ENCODE measurements around the gene ARNT2.

The ARNT2 gene

DNA sequence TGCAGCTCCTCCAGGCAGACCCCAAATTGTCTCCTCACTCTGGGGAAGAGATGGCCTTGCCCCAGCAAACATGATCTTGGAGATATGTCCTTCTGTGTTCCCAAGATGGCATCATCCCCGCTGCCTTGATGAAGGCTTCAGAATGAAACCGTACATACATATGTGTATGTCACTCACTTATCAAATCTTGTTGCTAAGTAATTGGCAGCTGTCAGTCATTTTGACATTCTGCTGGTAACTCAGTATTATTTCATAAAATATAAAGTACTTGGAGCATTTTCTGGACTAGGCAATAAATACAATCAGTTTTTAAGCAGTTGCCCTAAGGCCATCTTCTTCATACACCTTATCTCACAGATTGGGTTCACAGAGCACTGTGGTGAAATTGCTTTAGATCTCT, 62.4 kb downstream of the ARNT2 start:
- no peak for DNase-seq (ENCODE audit: low spot score)

- no peak for DNase-seq (ENCODE audit: low spot score)
Measured at GRCh38 chr15:80467311-80467714, 63.1 kb downstream of the ARNT2 start.

- DNase-seq (ENCODE audit: low spot score), result no peak
Measured at GRCh38 chr15:80468796-80469195, 64.6 kb downstream of the ARNT2 start.

GRCh38 chr15:80471881-80472280, 67.7 kb downstream of the ARNT2 start:
- no peak for DNase-seq (ENCODE audit: low spot score)

DNA sequence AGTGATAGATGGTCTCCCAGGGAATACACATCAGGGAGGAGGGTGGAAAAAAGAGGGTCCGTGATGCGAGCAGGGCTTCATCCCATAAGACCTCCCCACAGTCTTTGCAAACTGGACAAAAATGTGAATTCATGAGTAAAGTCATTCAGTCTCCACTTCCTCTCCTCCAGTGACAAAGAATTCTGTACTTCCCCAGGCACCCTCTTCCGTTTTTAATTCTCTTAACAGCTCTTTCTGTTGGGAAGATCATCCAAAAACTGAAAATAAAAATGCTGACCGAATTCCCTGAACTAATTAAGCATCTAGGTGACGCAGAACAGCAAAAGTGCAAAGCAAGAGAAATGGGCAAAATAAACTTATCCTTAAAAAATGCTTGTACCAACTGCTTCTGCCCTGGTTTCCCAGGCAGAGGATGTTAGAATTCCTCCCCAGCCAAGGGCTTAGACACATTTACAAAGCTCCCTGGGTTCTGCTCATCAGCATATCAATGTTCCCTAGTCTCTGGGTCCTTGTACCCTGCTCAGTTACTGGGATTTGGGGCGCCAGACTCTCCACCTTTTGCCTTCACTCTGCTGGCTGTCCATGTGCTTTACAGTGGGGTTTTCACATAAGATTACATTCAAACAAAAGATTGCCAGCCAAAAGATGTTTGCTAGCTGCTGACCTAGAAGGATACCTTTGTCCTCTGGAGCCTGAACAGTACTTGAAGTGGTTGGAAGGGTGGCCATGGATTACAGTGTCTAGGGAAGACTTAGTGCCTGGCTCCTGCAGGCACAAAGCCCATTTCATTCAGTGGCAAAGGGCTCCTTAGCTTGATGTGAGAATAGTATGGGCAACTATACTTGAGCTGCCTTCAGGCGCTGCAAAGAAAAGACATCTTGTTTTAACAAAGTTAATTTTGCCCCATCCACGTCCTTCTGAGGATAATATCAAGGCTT, 69.4 kb downstream of the ARNT2 start:
- DNase-seq (ENCODE audit: low spot score), result no peak

DNA sequence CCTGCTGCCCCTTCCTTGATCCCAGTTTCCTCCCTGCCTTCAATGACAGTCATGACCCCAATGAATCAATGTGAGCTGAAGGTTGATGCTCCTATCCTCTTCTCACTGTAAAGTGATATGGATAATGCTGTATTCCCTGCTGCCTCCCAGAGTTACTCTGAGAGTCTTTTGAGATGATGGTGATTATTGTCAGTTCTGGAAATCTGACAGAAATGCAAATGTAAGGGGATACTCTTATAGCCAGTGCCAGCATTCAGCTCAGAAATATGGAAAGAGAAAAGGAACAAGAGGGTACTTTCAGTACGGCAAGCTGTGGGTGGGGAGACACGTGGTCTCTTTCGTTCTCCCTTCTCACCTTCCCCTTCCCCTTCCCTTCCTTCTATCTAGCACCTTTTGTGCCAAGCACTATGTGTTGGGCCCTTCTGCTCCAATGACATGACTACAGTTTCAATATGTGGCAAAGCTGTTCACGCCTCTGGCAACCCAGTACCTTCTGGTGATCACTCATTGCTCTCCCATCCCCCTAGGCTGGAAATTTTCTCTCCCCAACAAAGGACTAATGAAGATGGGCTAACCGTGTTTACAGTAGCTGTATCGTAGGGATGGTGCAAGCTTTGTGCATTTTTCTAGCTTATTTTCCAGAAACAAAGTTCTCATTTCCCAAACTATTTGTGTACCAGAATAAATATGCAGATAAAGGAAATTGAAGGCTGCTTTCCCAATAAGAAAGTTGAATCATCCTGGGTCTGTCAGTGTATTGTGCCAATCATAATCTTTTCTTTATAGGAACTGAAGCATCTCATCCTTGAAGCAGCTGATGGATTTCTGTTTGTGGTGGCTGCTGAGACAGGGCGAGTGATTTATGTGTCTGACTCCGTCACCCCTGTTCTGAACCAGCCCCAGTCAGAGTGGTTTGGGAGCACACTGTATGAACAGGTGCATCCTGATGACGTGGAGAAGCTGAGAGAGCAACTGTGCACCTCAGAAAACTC, 70.3 kb downstream of the ARNT2 start:
- no peak for DNase-seq (ENCODE audit: low spot score)

- no peak for DNase-seq (ENCODE audit: low spot score)
Measured at GRCh38 chr15:80475572-80475971, 71.4 kb downstream of the ARNT2 start.

DNA sequence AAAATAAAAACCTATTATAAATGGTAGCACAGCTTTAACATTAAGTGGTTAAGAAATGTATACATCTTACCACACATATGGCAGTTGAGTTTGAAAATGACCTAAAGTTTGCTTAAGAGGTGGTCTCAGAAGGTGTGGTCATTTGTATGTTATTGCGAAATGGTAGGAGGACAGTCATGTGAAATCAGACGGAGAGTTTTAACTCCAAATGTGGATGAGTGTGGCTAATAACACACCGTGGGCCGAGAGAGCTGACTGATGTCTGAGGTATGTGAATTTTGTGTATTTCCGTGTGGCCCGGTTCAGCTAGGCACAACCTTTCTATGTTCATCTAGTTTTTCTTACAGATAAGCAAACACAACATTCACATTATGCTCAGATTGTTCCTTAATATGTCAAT, 71.9 kb downstream of the ARNT2 start:
- no peak for DNase-seq (ENCODE audit: low spot score)

GRCh38 chr15:80478075-80478474, 73.9 kb downstream of the ARNT2 start:
- DNase-seq (ENCODE audit: low spot score), result no peak

- no peak for DNase-seq (ENCODE audit: low spot score)
Measured at GRCh38 chr15:80479191-80479590, 75.0 kb downstream of the ARNT2 start.

DNA sequence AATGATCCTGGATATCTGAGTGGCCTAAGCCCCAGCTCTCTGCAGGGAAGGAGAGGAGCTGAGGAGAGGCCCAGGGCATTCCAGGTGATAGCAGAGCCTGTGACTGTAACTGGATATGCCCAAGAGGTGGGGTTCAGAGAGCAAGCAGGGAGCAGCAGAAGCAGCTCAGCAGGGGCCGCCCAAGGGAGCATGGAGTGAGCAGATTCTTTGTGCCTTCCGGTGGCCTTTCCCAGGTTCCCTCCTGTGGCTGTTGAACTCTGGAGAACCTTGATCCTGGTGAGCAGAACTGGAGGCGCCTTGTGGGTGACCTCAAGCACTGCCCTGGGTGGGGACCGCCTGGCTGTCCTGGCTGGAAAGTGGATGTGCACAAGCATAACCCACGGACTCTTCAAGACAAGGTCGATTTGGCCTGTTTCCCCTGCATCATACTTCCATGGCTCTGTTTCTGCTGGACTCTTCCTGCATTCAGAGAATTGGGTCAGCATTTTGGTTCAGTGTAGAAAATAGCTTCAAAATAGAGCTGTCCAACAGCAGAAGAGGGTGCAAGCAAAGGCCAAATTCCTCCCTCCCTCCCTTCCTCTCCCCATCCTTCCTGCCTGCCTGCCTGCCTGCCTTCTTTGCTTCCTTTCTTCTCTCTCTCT, 76.1 kb downstream of the ARNT2 start:
- no peak for DNase-seq (ENCODE audit: low spot score)

DNA sequence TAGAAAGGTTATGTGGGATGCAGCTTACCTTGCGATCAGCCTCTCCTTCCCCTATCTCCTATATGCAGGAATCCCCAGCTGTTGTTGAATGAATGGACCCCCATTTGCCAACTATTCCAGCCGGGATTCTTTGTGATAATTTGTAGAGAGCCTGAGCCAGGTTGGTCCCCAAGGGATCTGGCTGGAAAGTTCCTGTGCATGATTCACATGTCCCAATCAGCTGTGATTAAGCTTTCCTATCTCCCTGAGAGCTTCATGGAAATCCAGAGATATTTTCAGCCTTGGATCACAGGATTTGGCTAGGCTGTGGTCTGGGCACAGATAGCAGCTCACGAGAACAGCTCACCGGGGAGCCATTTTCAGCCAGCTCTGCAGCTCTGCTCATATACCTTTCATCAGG, 76.7 kb downstream of the ARNT2 start:
- no peak for DNase-seq (ENCODE audit: low spot score)

DNA sequence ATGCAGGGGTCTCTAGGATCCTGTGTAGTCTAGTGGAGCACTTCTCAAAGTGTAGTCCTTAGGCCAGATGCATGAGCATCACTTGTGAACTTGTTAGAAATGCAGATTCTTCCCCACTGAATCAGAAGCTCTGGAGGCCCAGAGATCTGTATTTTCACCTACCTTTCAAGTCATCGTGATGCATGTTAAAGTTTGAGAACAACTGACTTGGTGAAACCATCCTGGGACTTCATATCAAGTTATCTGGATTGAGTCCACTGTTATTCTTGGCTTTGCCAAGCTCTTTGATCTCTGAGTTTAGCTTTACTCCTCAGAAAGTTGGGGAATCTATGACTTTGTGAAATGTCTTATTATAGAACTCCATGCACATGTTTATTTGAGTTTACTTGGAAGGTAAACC, 78.5 kb downstream of the ARNT2 start:
- DNase-seq (ENCODE audit: low spot score), result no peak

- no peak for DNase-seq (ENCODE audit: low spot score)
Measured at GRCh38 chr15:80483725-80484161, 79.6 kb downstream of the ARNT2 start.

DNA sequence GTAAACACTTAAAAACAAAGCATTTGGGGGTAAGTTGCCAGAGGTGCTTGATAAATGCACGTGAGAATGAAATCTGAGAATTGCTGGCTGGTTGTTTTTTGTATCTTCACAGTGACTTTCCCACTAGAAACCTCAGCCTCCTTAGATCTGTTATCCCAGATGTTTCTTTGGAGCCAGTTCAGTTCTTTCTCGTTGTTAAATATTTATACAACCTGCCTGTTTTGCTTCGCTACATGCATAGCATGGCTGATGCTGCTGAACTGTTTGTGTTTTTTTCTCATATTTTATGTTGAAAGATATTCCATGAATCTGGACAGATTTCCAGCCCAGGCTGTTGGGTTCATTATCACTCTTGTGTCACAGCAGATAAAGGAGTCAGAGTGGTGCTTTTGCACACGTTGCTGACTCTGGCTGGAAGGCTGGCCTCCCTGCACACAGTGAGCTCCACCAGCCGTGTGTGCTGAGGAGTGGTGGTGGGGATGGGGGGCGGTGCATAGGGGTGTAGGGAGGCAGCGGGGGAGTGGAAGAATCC, 80.2 kb downstream of the ARNT2 start:
- DNase-seq (ENCODE audit: low spot score), result no peak

DNA sequence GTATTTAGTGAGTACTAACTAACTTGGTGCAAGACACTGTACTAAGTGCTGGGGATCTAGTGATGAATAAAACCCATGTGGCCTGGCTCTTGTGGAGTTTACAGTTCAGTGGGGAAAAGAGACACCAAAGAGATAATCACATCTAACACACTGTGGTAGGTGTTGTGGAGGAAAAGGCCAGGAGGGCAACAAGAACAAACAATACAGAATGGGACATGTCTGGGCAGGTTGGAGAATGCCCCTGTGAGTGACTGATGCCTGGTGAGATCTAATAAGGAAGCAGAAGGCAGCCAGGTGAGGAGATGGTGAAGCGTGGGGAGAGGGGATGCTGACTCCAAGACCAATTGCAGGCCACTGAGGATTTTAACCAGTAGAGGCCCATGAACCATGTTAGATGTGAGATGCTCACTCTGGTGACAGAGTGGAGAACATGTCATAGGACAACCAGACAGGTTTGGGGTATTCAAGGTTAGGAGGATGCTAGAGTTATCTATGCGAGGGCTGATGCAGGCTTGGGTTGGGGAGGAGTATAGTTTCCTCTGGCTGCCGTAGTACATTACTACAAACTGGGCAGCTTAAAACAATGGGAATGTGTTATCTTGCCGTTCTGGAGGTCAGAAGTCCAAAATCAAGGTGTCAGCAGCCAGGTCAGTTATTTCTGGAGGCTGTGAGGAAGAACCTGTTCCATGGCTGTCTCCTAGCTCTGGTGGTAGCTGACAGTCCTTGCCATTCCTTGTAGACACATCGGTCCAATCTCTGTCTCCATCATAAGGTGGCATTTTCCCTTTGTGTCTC, 81.4 kb downstream of the ARNT2 start:
- no peak for DNase-seq (ENCODE audit: low spot score)

GRCh38 chr15:80487839-80488390, 83.7 kb downstream of the ARNT2 start:
- DNase-seq (ENCODE audit: low spot score), result no peak

DNA sequence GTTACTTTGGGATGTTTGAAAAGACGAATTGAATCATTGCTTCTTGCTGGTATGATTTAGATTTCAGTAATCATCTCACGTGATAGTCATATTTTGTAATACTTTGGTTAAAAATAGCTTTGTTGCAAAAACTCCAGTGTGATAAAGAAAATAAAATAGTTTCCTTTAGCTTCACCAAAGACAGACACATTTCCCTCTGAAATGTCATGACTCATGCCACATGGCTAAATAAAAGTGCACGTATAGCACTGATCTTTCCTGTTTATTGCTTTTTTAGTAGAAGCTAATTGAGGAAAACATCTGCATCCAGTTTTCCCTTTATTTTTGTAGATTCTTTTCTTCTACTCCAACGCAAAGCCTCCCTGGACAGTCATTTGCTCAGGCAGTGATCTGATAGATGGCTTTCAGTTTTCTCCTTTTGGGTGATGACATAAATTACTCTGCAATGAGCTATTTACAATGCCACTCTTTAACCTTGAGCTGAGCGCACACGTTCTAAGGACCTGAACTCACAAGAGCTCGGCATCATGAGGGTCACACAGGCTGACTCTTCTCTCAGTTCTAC, 84.9 kb downstream of the ARNT2 start:
- DNase-seq (ENCODE audit: low spot score), result no peak

DNA sequence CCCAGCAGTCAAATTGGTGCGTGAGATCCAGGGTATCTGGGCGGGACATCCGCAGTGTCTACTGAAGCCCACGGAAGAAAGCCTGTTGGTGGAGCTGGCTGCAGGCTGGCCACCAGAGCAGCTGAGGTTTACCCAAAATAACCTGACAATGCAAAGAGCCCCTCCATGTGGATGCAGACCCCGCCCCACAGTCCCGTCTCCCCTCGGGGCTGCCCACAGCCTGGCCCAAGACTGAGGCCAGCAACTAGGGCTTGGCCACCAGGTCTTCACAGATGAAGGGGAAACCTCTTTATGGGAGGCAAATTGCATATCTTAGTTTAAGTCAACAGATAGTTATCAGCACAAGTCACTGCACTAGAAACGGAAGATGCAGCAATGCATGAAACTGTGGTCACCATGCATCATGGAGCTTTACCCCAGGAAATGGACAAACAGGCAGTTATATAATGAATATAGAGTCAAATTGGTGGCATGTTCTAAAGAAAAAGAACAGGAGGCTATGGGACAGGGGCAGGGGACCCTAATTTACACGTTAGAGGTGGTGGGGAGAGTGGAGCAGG, 86.3 kb downstream of the ARNT2 start:
- no peak for DNase-seq (ENCODE audit: low spot score)

GRCh38 chr15:80491163-80491847, 87.1 kb downstream of the ARNT2 start:
- no peak for DNase-seq (ENCODE audit: low spot score)
